Cardiac fibroblast (primary cell): ENCODE data around the gene CELSR1.

Experiments used
- DNase-seq, 2 donors: peaks; one replicate each; pipeline versions ENCODE4 v3.0.0 to v3.0.0-alpha.2; 2010; ENCODE audit warnings: low read depth in 2 of 2
- H3K4me3 ChIP-seq, 2 donors: replicated peaks in 1 of 2; 1 replicate in 1 of 2; 2 replicates in 1 of 2; pipeline ENCODE4 v1.5.1; 2011; ENCODE audit warnings: low read depth in 2 of 2, low read length in 2 of 2, mild to moderate bottlenecking in 2 of 2, moderate library complexity in 1 of 2
- TF ChIP-seq, protein P1 (sequence below): IDR thresholded peaks from one replicate; pipeline ENCODE4 v1.5.1; 2011; ENCODE audit warnings: low read depth, mild to moderate bottlenecking, low read length, inconsistent platforms

CELSR1 gene

DNA sequence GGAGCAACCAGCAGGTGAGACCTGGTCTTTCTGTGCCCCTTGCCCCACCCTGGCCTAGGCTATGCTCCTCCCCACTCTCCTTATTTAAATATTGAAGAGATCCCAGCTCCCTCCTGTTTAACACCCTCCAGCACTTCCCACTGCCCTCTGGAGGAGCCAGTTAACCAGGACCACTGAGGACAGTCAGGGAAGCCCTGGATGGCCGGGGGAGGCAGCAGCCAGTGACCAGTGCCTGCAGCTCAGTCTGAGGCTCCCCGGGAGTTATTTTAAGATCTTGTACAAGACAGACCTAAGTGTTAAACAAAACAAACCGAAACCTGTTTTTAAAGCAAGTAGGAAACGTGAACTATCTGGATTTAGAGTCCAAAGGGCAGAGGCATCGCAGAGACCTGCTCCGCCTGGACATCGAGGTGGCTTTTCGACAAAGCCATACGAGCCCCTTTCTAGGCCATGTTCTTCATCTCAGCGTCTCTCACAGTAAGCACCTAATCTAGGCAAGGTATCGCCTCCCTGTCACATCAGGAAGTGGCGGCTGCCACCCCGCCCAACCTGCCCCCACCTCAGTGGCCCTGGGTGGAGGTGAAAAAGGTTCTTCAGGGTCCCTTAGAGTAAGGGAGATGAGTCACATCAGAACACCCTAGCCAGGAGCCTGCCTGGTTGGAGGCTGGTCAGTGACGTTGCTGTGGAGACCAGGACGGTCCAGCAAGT, 166.7 kb downstream of the CELSR1 start:
- no peak for DNase-seq
- no peak overlapping the region for H3K4me3 ChIP-seq
- TF ChIP-seq, protein P1, sequence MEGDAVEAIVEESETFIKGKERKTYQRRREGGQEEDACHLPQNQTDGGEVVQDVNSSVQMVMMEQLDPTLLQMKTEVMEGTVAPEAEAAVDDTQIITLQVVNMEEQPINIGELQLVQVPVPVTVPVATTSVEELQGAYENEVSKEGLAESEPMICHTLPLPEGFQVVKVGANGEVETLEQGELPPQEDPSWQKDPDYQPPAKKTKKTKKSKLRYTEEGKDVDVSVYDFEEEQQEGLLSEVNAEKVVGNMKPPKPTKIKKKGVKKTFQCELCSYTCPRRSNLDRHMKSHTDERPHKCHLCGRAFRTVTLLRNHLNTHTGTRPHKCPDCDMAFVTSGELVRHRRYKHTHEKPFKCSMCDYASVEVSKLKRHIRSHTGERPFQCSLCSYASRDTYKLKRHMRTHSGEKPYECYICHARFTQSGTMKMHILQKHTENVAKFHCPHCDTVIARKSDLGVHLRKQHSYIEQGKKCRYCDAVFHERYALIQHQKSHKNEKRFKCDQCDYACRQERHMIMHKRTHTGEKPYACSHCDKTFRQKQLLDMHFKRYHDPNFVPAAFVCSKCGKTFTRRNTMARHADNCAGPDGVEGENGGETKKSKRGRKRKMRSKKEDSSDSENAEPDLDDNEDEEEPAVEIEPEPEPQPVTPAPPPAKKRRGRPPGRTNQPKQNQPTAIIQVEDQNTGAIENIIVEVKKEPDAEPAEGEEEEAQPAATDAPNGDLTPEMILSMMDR, result no peak

DNA sequence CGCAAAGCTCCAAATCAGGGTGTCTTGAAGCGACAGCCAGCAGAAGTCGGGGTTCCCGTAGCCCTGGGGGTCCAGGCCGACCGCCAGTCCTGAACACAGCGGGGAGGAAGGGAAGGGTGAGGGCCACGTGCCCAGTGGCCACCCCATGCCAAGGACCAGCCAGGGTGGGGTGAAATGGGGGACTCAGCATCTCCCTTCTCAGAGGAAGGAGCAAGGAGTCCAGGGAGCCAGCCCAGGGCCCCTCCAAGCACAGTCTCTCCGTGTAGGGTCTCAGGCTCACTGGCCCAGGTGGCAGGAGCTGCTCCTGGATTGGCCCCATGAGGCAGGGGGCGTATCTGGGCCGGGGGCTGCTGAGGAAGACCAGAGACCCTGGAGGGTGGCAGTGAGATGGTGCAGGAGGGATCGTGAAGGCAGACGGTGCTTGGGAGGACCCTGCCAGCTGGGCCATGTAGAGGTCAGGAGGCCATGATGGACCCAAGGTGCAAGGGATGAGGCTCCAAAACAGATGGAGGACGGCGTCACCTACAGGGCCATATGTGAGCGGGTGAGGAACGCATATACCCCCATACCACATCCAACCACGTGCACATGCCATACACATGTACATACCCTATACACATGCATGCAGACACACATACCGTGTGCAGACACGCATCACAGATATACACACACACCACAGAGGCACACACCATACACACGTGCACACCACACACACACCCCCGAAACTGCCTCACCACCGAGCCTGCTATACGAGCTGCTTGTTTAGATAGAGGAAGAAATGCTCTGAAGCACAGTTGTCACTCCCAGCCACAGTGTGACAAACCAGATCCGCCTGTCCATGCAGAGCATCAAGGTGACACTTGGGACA, 167.5 kb downstream of the CELSR1 start:
- no peak overlapping the region for H3K4me3 ChIP-seq
- no peak for DNase-seq
- TF ChIP-seq, protein P1, result no peak

DNA sequence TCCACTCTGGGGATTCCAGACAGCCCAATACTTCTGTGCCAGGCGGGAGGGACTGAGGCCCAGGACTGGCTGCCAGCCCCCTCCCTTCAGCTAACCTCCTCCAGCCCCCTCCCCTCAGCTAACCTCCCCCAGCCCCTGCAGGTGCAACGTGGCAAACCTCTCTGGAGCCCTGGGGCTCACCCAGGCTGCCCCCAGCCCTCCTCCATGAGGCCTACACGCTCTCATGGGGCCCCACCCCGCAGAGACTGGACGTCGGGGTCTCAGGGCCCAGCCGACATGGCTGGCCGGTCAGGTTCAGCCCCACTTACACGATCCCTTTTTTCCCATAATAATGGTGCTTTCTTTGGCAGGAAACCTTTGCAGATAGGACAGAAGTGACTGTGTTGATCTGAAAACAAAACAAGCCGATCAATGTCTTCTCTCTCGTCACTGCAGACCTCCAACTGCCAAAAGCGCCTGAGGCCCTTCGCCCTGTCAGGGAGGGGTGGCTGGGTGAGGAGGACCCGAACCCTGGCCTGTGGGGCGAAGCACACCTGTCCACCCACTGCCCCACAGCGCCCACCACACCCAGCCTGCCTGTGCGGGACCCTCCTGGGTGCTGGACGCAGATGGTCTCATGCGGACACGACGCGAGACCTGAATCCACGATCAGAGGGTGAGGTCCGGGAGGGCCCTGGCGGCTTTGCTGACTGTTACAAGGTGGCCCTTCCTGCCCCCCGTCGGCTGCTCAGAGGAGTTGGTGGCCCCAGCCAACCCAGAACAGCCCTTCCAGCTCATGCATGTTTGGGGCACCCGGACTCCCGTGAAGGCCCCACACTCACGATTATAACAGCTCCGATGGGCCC, 168.3 kb downstream of the CELSR1 start:
- no peak overlapping the region for H3K4me3 ChIP-seq
- no peak for DNase-seq
- TF ChIP-seq, protein P1, result no peak

DNA sequence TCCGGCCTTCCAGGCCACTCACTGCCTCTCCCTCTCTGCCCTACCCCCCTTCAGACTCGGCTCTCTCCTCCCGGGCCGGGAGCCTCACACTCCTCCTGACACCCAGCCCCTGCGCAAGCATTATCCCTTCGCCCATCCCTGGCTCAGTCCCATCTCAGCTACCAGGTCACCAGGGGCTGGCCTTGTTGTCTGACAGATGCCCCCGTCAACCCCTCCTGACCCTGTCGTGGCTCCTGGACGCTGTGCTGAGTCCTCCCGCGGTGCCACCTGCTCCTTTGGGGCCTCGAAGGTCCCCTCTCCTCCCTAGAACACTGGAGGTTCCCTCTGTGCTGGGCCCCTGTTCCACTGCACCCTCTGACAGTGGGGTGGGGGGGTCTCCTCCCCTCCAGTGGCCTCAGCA, 169.0 kb downstream of the CELSR1 start:
- TF ChIP-seq, protein P1, result no peak
- no peak overlapping the region for H3K4me3 ChIP-seq
- no peak for DNase-seq

DNA sequence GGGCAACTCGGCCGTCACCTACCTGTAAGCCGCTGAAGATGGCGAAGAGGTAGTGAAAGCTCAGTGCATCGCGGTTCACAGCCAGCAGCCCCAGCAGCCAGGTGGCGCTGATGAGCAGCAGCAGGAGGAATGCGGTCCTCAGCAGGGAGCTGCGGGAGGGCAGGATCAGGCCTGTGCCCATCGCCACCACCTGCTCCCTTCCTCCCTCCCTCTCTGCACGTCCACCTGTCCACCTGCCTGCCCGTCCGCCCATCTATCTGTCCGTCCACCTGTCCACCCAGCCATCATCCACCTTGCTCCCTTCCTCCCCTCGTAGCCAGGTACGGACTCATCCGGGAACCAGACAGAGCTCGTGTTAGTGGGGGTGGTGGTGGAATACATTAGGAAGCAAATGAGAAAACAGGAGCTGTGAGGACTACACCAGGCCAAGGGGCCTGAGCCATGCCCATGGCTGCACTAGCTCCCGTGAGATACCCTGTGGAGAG, 169.7 kb downstream of the CELSR1 start:
- DNase-seq, result peak; percentile 52 to 62
- H3K4me3 ChIP-seq, result no peak overlapping the region
- TF ChIP-seq, protein P1, result peak; percentile 98
